SH-SY5Y (cell line): ENCODE results near the gene GPR149.

Experiments used
- GATA2 ChIP-seq: IDR thresholded peaks from 2 replicates; pipeline ENCODE4 v1.6.1; 2011; ENCODE audit warnings: mild to moderate bottlenecking, low read depth, low read length
- GATA3 ChIP-seq: IDR thresholded peaks from 2 replicates; pipeline ENCODE4 v1.6.1; 2011; ENCODE audit warnings: low read depth, mild to moderate bottlenecking, low read length, moderate library complexity

GRCh38 chr3:154378311-154378710, 51.7 kb downstream of the GPR149 start:
- TF ChIP-seq GATA3 (no peak), GATA2 (no peak)
